Activated T-cell treated with anti-CD3 and anti-CD28 coated beads for 24 hours (primary cell): Measurements from ENCODE around the gene UPF3B.
"Not testable (repeated sequence)": the region's sequence is repeated elsewhere in the genome, so short reads cannot be mapped to it uniquely, and the experiment has no call there.

Experiments used
- DNase-seq: peaks from one replicate; pipeline ENCODE4 v3.0.0-alpha.2; 2020; ENCODE audit warnings: low read depth

The UPF3B gene

GRCh38 chrX:119852382-119853353 is at the start of gene UPF3B:
TSS of gene UPF3B (minus strand) at chrX:119852963. CDS start at chrX:119852928, 35 bp downstream.
- DNase-seq, result peak; percentile 85

- DNase-seq, result no peak
Observed at GRCh38 chrX:119900976-119901375, 48.2 kb upstream of the UPF3B start.

- DNase-seq, result no peak
Observed at GRCh38 chrX:119899125-119899524, 46.4 kb upstream of the UPF3B start.

- DNase-seq, result no peak
Observed at GRCh38 chrX:119895843-119896326, 43.1 kb upstream of the UPF3B start, which contains the start of gene AKAP14. TSS of gene AKAP14 (plus strand) at chrX:119895893. CDS start at chrX:119903224, 7,331 bp downstream.

- not testable (repeated sequence) for DNase-seq
Observed at GRCh38 chrX:119891961-119892692, 39.4 kb upstream of the UPF3B start.

- DNase-seq, result not testable (repeated sequence)
Observed at GRCh38 chrX:119890626-119891025, 37.9 kb upstream of the UPF3B start.

GRCh38 chrX:119887721-119888425 is 35.1 kb upstream of the UPF3B start:
- DNase-seq, result peak; percentile 30

GRCh38 chrX:119885554-119886428 is 33.0 kb upstream of the UPF3B start:
- DNase-seq, result no peak

- no peak for DNase-seq
Observed at GRCh38 chrX:119880552-119881437, 28.0 kb upstream of the UPF3B start.

GRCh38 chrX:119880076-119880475 is 27.3 kb upstream of the UPF3B start:
- no peak for DNase-seq

- no peak for DNase-seq
Observed at GRCh38 chrX:119878740-119879139, 26.0 kb upstream of the UPF3B start.

- peak; percentile 73 for DNase-seq
Observed at GRCh38 chrX:119871599-119872395, 19.0 kb upstream of the UPF3B start, which contains the start of the genes NDUFA1 and RNF113A. TSS of gene NDUFA1 (plus strand) at chrX:119871832. CDS start at chrX:119871912, 80 bp downstream. TSS of gene RNF113A (minus strand) at chrX:119871733. CDS start at chrX:119871613, 120 bp downstream.

- DNase-seq, result no peak
Observed at GRCh38 chrX:119871245-119871598, 18.5 kb upstream of the UPF3B start.

GRCh38 chrX:119870626-119871131 is 17.9 kb upstream of the UPF3B start:
- peak; percentile 10 for DNase-seq

GRCh38 chrX:119853444-119853843 is 681 bp upstream of the UPF3B start:
- DNase-seq, result no peak

- DNase-seq, result no peak
Observed at GRCh38 chrX:119833905-119834304, 18.9 kb downstream of the UPF3B start.

GRCh38 chrX:119828446-119828845 is 24.3 kb downstream of the UPF3B start:
- DNase-seq, result no peak

- no peak for DNase-seq
Observed at GRCh38 chrX:119826399-119826959, 26.3 kb downstream of the UPF3B start.
